OCI-LY7 (cell line): ENCODE data around the gene KCNC1.

Experiments used
- CTCF ChIP-seq: fragments of 200-600 bp; sonication (generic); conservative IDR thresholded peaks from 2 replicates; pipeline ENCODE4 v1.5.1; 2014; ENCODE audit warnings: mild to moderate bottlenecking, antibody characterized with exemption, low read length, moderate library complexity, mixed read lengths
- EZH2phosphoT487 ChIP-seq: fragments of 200-600 bp; sonication (generic); IDR thresholded peaks from 2 replicates; pipeline ENCODE4 v1.6.1; 2018; ENCODE audit warnings: low read depth, borderline replicate concordance, mild to moderate bottlenecking, mixed run types, antibody characterized with exemption, low read length, moderate library complexity, mixed read lengths

GRCh38 chr11:17748761-17749721 lies 14.5 kb downstream of the KCNC1 start:
- no peak for TF ChIP-seq CTCF
- TF ChIP-seq EZH2phosphoT487, result no peak
